Endothelial cell of umbilical vein (primary cell): ENCODE results near the gene EML1. TPM values are rescaled to one million over a fixed set of nuclear protein-coding genes. Genes with fewer than 3 reads are reported as not detected.

ENCODE experiments used
- BruUV-seq: library from RNA; stranded (reverse); fragments of 400-500 nt; replicated peaks from 2 replicates; lab custom pipeline; 2021; lab: Mats Ljungman, UMichigan
- CTCF ChIA-PET: fragments of 300-600, 350-600 bp; sonication (Branson Sonifier 250); formaldehyde crosslinking; loops from one replicate; lab custom pipeline; 2021; ENCODE audit warnings: antibody characterized with exemption, inconsistent platforms; lab: Charles Lee
- POLR2A ChIA-PET: fragments of 300-600, 350-600 bp; sonication (Branson Sonifier 250); formaldehyde crosslinking; loops from one replicate; lab custom pipeline; 2021; ENCODE audit warnings: antibody characterized with exemption, inconsistent platforms; lab: Charles Lee
- DNase-seq: peaks from one replicate; pipeline ENCODE4 v3.0.0-alpha.2; 2011; ENCODE audit warnings: low read depth, low spot score
- FAIRE-seq: peaks from 2 replicates; lab custom pipeline; 2011; peaks lifted over from hg19 to GRCh38; lab: Jason Lieb, UNC
- H2AFZ ChIP-seq: 2 replicates; pipeline ENCODE4 v1.6.0; 2012; ENCODE audit warnings: low read depth, low read length, control low read depth, inconsistent platforms
- H3K27ac ChIP-seq: 2 replicates; pipeline ENCODE4 v1.5.1; 2011; ENCODE audit warnings: low read depth, mild to moderate bottlenecking, control low read depth, low read length, moderate library complexity; ENCODE audit not compliant: insufficient read depth
- H3K27me3 ChIP-seq, 2 experiments: 2 replicates each; pipeline versions ENCODE4 v1.6.0 to v1.6.1; 2011; ENCODE audit warnings: low read length in 2 of 2, mixed read lengths in 1 of 2; ENCODE audit not compliant: control insufficient read depth in 2 of 2, insufficient read depth in 2 of 2
- H3K36me3 ChIP-seq, 2 experiments: 2 replicates in 1 of 2; 3 replicates in 1 of 2; pipeline ENCODE4 v1.5.1; 2011; ENCODE audit warnings: low read length in 2 of 2, mild to moderate bottlenecking in 1 of 2, moderate library complexity in 1 of 2; ENCODE audit not compliant: control insufficient read depth in 2 of 2, insufficient read depth in 2 of 2; ENCODE audit errors: extremely low read depth in 1 of 2
- H3K4me1 ChIP-seq: 3 replicates; pipeline ENCODE4 v1.5.1; 2011; ENCODE audit warnings: mild to moderate bottlenecking, low read length; ENCODE audit not compliant: control insufficient read depth, insufficient read depth; ENCODE audit errors: extremely low read depth
- H3K4me2 ChIP-seq: 2 replicates; pipeline ENCODE4 v1.6.1; 2011; ENCODE audit warnings: low read length, control low read depth, mixed read lengths; ENCODE audit not compliant: insufficient read depth
- H3K4me3 ChIP-seq, 3 experiments: fragments of 200-600 bp in 1 of 3; sonication (generic), shearing (Covaris generic) in 1 of 3; replicated peaks in 1 of 3; 2 replicates each; pipeline ENCODE4 v1.5.1; 2011 to 2016; ENCODE audit warnings: control low read depth in 3 of 3, low read length in 3 of 3, mild to moderate bottlenecking in 2 of 3, inconsistent platforms in 1 of 3, low read depth in 1 of 3, moderate library complexity in 1 of 3; ENCODE audit not compliant: insufficient read depth in 1 of 3
- H3K79me2 ChIP-seq: 2 replicates; pipeline ENCODE4 v1.6.0; 2012; ENCODE audit warnings: low read length, inconsistent platforms; ENCODE audit not compliant: control insufficient read depth, insufficient read depth
- H3K9ac ChIP-seq: replicated peaks from 2 replicates; pipeline ENCODE3; 2011; ENCODE audit warnings: low read length, control low read depth; ENCODE audit not compliant: insufficient read depth; ENCODE audit errors: extremely low read depth
- H3K9me1 ChIP-seq: replicated peaks from 3 replicates; pipeline ENCODE4 v1.6.0; 2011; ENCODE audit warnings: mild to moderate bottlenecking, low read length; ENCODE audit not compliant: control insufficient read depth, insufficient read depth; ENCODE audit errors: extremely low read depth
- H3K9me3 ChIP-seq: replicated peaks from 2 replicates; pipeline ENCODE4 v1.5.1; 2012; ENCODE audit warnings: low read length, inconsistent platforms; ENCODE audit not compliant: control insufficient read depth, insufficient read depth
- H4K20me1 ChIP-seq: replicated peaks from 2 replicates; pipeline ENCODE3; 2011; ENCODE audit warnings: mild to moderate bottlenecking, low read length; ENCODE audit not compliant: control insufficient read depth, insufficient read depth; ENCODE audit errors: extremely low read depth
- EZH2 ChIP-seq: IDR thresholded peaks from 2 replicates; pipeline ENCODE4 v1.6.1; 2012; ENCODE audit warnings: borderline replicate concordance, low read depth, mild to moderate bottlenecking, moderate library complexity, low read length, inconsistent platforms; ENCODE audit not compliant: severe bottlenecking
- FOS ChIP-seq: IDR thresholded peaks from 2 replicates; pipeline ENCODE4 v1.6.1; 2011; ENCODE audit warnings: mild to moderate bottlenecking, low read length, moderate library complexity, borderline replicate concordance; ENCODE audit not compliant: insufficient read depth
- GATA2 ChIP-seq: IDR thresholded peaks from 2 replicates; pipeline ENCODE4 v1.7.0; 2011; ENCODE audit warnings: low read depth, mild to moderate bottlenecking, moderate library complexity, mixed read lengths, low read length; ENCODE audit not compliant: insufficient read length, insufficient read depth
- JUN ChIP-seq: IDR thresholded peaks from 2 replicates; pipeline ENCODE4 v1.6.1; 2011; ENCODE audit warnings: borderline replicate concordance, low read depth; ENCODE audit not compliant: insufficient read length, insufficient read depth
- MYC ChIP-seq: IDR thresholded peaks from one replicate; pipeline ENCODE4 v1.6.1; 2011; ENCODE audit warnings: mild to moderate bottlenecking, low read depth, low read length
- POLR2A ChIP-seq: IDR thresholded peaks from 2 replicates; pipeline ENCODE4 v1.6.1; 2012; ENCODE audit warnings: low read depth, mild to moderate bottlenecking, control low read depth, low read length
- POLR2AphosphoS5 ChIP-seq: IDR thresholded peaks from 2 replicates; pipeline ENCODE4 v1.6.1; 2012; ENCODE audit warnings: low read depth, mild to moderate bottlenecking, control low read depth, low read length, moderate library complexity; ENCODE audit not compliant: insufficient read depth
- dilution Hi-C: fragments of 300-500 bp; cut with MboI; formaldehyde crosslinking; loops from one replicate; pipeline ENCODE4 v1.15.0; 2019; ENCODE audit warnings: low sequenced_read_pairs; ENCODE audit not compliant: extremely low pct_ligation_motif_present
- intact Hi-C: fragments of 100-400 bp; cut with micrococcal nuclease; formaldehyde crosslinking; loops from one replicate; pipeline ENCODE4 v1.10.0; 2022
- polyA plus RNA-seq, 4 experiments: library from polyadenylated mRNA; depleted of rRNA in 3 of 4; stranded (reverse) in 3 of 4; unstranded in 1 of 4; fragments of >200 nt; gene quantifications; 2 replicates each; pipeline versions ENCODE4 v1.2.1 to v1.2.3, GENCODE V29; 2011 to 2012; ENCODE audit warnings: missing spikeins in 1 of 4
- total RNA-seq: library from RNA; stranded (reverse); gene quantifications from 2 replicates; pipeline ENCODE4 v1.2.3, GENCODE V29; 2021
- TF ChIP-seq, protein P1 (sequence below), 2 donors: IDR thresholded peaks; 1 replicate in 1 of 2; 2 replicates in 1 of 2; pipeline ENCODE4 v1.5.1; 2011; ENCODE audit warnings: low read length in 2 of 2, mild to moderate bottlenecking in 2 of 2, moderate library complexity in 2 of 2, control low read depth in 1 of 2, inconsistent platforms in 1 of 2, low read depth in 1 of 2; ENCODE audit not compliant: insufficient read depth in 1 of 2; ENCODE audit errors: extremely low read depth in 1 of 2
- TF ChIP-seq, protein P2 (sequence below): IDR thresholded peaks from 2 replicates; pipeline ENCODE4 v1.6.1; 2011; ENCODE audit not compliant: insufficient read depth, insufficient read length

The EML1 gene
- total and polyA plus RNA-seq, 2 donors (not counting 3 experiments of a cell fraction or from before 2014, with no cell fraction given): 22.9 to 33.0 TPM

DNA sequence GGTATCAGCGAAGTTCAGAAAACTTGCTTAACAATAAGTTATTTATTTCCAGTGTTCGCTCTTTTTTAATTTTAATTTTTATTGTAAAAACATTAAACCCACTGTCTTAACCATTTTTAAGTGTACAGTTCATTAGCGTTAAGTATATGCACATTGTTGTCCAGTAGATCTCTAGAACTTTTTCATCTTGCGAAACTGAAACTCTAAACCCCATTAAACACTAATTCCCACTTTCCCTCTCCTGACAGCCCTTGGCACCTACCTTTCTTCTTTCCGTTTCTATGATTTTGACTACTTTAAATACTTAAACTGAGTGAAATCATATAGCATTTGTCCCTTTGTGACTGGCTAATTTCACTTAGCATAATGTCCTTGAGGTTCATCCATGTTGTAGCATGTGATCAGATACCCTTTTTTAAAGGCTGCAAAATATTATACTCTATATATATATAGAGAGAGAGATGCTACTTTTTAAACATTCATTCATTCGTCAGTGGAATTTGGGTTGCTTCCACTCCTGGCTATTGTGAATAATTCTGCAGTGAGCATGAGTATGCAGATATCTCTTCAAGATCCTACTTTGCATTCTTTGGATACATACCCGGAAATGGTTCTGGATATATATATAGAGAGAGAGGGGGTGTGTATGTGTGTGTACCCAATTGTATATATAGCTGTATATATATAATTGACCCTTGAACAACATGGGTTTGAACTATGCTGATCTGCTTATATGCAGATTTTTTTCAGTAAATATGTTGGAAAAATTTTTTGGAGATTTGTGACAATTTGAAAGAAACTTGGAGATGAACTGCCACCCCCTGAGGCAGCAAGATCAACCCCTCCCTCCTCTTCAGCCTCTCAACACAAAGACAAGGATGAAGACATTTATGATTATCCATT, 197.3 kb downstream of the EML1 start:
- no peak overlapping the region for H3K27ac ChIP-seq
- H3K4me1 ChIP-seq: no peaks in the 10 kb centered on the region
- no peaks in the 10 kb centered on the region for H3K9me1 ChIP-seq
- H3K27me3 ChIP-seq: no peaks in the 10 kb centered on the region
- BruUV-seq: no TSS peak
- no peaks in the 10 kb centered on the region for H3K36me3 ChIP-seq
- no peak overlapping the region for H3K9ac ChIP-seq
- dilution Hi-C loops (no loop called here), intact Hi-C loops (no loop called here)
- no peak for TF ChIP-seq FOS
- TF ChIP-seq JUN: no peak
- TF ChIP-seq POLR2A: no peak
- TF ChIP-seq EZH2: no peak
- TF ChIP-seq POLR2AphosphoS5: no peak
- TF ChIP-seq, protein P1, sequence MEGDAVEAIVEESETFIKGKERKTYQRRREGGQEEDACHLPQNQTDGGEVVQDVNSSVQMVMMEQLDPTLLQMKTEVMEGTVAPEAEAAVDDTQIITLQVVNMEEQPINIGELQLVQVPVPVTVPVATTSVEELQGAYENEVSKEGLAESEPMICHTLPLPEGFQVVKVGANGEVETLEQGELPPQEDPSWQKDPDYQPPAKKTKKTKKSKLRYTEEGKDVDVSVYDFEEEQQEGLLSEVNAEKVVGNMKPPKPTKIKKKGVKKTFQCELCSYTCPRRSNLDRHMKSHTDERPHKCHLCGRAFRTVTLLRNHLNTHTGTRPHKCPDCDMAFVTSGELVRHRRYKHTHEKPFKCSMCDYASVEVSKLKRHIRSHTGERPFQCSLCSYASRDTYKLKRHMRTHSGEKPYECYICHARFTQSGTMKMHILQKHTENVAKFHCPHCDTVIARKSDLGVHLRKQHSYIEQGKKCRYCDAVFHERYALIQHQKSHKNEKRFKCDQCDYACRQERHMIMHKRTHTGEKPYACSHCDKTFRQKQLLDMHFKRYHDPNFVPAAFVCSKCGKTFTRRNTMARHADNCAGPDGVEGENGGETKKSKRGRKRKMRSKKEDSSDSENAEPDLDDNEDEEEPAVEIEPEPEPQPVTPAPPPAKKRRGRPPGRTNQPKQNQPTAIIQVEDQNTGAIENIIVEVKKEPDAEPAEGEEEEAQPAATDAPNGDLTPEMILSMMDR (IDR thresholded peaks at IDR 0.05; ENCODE audit: extremely low read depth in 1 of 2, insufficient read depth in 1 of 2, low read depth in 1 of 2, low read length in 2 of 2): no peak
- TF ChIP-seq, protein P2, sequence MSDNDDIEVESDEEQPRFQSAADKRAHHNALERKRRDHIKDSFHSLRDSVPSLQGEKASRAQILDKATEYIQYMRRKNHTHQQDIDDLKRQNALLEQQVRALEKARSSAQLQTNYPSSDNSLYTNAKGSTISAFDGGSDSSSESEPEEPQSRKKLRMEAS: no peak
- no peak for TF ChIP-seq MYC
- no peak for TF ChIP-seq GATA2
- DNase-seq (no peak), FAIRE-seq (no peak)
- H4K20me1 ChIP-seq: no peaks in the 10 kb centered on the region
- H3K79me2 ChIP-seq: peaks cover 1% of the 10 kb centered on the region
- ChIA-PET POLR2A (no interaction called here), CTCF (interaction anchor here (0.6 to 1.4 kb wide), 5 partner anchors 10 to 471 kb away, joined by 3 to 7 read pairs (median 4); no protein-coding TSS in a partner anchor)
- no peak overlapping the region for H3K4me2 ChIP-seq
- H2AFZ ChIP-seq: no peak overlapping the region
- no peak overlapping the region for H3K4me3 ChIP-seq
- H3K9me3 ChIP-seq: no peaks in the 10 kb centered on the region
